GM12891 (cell line): Measurements from ENCODE around the gene C11orf24.
"Not testable (repeated sequence)": the region's sequence is repeated elsewhere in the genome, so short reads cannot be mapped to it uniquely, and the experiment has no call there.

Experiments
- POLR2A ChIP-seq: IDR thresholded peaks from 2 replicates; pipeline ENCODE4 v1.6.1; 2011; ENCODE audit warnings: low read depth, low read length, control low read depth
- POLR2AphosphoS5 ChIP-seq: IDR thresholded peaks from 2 replicates; pipeline ENCODE4 v1.6.1; 2011; ENCODE audit warnings: low read depth, low read length, control low read depth
- SPI1 ChIP-seq: IDR thresholded peaks from 2 replicates; pipeline ENCODE4 v1.6.1; 2011; ENCODE audit warnings: low read depth, low read length, control low read depth
- TAF1 ChIP-seq: IDR thresholded peaks from 2 replicates; pipeline ENCODE4 v1.6.1; 2011; ENCODE audit warnings: low read depth, low read length, control low read depth

DNA sequence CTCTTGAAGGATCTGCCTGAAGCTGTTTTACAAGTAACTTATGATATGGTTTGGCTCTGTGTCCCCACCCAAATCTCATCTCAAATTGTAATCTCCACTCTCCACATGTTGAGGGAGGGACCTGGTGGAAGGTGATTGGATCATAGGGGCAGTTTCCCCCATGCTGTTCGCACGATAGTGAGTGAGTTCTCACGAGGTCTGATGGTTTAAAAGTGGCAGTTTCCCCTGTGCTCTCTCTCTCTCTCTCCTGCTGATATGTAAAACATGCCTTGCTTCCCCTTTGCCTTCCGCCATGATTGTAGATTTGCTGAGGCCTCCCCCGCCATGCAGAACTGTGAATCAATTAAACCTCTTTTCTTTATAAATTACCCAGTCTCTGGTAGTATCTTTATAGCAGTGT lies 26.9 kb downstream of the C11orf24 start:
- not testable (repeated sequence) for TF ChIP-seq POLR2A, TAF1, POLR2AphosphoS5, SPI1
